ENCODE results near the gene ZC3H14.
A peak's percentile ranks its signal among the peaks of the same experiment; 100 is the strongest.

Gene ZC3H14

DNA sequence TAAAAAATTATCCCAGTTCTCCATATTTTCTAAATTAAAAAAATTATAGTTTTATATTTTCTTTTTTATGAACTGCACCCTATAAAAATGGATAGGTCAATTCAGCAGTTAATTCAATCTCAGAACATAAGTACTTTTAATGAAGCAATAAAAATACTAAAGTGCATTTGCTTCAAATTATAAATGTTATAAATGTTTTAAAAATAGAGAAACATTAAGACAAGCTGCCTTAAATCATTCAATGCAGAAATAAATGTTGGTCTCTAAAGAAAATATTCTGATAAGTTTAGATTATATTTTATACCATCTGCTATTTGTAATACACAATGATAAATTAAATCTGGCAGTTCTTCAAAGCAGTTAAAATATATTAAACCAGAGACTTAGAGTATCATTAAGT is 65.6 kb downstream of the ZC3H14 start:
- TF ChIP-seq, protein P1, sequence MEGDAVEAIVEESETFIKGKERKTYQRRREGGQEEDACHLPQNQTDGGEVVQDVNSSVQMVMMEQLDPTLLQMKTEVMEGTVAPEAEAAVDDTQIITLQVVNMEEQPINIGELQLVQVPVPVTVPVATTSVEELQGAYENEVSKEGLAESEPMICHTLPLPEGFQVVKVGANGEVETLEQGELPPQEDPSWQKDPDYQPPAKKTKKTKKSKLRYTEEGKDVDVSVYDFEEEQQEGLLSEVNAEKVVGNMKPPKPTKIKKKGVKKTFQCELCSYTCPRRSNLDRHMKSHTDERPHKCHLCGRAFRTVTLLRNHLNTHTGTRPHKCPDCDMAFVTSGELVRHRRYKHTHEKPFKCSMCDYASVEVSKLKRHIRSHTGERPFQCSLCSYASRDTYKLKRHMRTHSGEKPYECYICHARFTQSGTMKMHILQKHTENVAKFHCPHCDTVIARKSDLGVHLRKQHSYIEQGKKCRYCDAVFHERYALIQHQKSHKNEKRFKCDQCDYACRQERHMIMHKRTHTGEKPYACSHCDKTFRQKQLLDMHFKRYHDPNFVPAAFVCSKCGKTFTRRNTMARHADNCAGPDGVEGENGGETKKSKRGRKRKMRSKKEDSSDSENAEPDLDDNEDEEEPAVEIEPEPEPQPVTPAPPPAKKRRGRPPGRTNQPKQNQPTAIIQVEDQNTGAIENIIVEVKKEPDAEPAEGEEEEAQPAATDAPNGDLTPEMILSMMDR (IDR thresholded peaks at IDR 0.05; ENCODE audit: low read depth, low read length): no peak
- no peak overlapping the region for H3K4me3 ChIP-seq (replicated peaks in 1 of 2; ENCODE audit: low read depth in 2 of 2, low read length in 2 of 2)
- DNase-seq (ENCODE audit: low read depth in 2 of 2): no peak

DNA sequence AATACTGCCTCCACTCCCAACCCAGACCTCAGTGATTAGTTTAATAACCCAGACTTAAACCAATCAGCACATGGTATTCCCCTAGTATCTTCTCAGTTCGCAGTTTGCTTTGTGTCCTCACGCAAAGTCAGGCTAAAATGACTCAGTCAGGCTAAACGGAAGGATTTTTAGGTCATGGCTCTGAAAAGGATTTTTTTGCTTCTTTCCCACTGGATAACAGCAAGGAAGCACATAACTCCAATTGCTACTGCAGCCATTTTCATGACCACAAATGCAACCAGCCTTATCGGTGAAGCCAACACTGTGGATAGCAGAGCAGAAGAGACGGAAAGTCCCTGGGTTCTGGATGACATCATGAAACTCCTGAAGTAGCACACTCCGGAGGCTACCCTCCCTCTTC is 67.7 kb downstream of the ZC3H14 start:
- TF ChIP-seq, protein P1 (IDR thresholded peaks at IDR 0.05; ENCODE audit: low read depth, low read length): no peak
- H3K4me3 ChIP-seq (replicated peaks in 1 of 2; ENCODE audit: low read depth in 2 of 2, low read length in 2 of 2): no peak overlapping the region
- DNase-seq (ENCODE audit: low read depth in 2 of 2): peak; percentile 67 to 75

DNA sequence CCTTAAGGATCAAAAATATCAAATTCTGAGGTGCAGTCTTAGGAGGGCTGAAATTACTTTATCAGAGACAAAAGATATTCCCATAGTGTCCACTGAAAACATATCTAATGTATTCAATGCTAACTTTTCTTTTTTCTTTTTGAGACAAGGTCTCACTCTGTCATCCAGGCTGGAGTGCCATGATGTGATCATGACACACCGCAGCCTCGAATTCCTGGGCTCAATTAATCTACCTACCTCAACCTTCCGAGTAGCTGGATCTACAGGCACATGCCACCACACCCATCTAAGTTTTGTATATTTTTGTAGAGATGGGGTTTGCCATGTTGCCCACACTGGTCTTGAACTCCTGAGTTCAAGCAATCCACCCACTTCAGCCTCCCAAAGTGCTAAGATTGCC is 68.3 kb downstream of the ZC3H14 start:
- TF ChIP-seq, protein P1 (IDR thresholded peaks at IDR 0.05; ENCODE audit: low read depth, low read length): no peak
- DNase-seq (ENCODE audit: low read depth in 2 of 2): no peak
- H3K4me3 ChIP-seq (replicated peaks in 1 of 2; ENCODE audit: low read depth in 2 of 2, low read length in 2 of 2): no peak overlapping the region

DNA sequence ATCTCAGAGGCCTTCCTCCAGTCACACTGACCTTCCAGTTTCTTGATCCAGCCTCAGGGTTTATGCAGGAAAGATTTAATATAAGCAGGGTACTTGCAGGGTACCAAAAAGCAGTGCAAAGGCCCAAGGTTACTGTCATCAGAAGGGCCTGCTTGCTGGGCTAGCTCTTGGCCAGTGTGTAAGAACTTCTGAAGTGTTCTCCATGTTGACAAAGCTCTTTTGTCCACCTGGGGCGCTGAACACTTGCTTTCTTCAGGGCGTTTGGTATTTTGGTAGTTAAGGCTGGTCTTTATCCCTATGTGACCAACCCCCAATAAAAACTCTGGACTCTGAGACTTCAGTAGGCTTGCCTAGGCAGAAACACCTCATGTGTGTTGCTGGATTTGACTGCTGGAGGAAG is 69.7 kb downstream of the ZC3H14 start:
- no peak for DNase-seq (ENCODE audit: low read depth in 2 of 2)
- TF ChIP-seq, protein P1 (IDR thresholded peaks at IDR 0.05; ENCODE audit: low read depth, low read length): no peak
- no peak overlapping the region for H3K4me3 ChIP-seq (replicated peaks in 1 of 2; ENCODE audit: low read depth in 2 of 2, low read length in 2 of 2)

DNA sequence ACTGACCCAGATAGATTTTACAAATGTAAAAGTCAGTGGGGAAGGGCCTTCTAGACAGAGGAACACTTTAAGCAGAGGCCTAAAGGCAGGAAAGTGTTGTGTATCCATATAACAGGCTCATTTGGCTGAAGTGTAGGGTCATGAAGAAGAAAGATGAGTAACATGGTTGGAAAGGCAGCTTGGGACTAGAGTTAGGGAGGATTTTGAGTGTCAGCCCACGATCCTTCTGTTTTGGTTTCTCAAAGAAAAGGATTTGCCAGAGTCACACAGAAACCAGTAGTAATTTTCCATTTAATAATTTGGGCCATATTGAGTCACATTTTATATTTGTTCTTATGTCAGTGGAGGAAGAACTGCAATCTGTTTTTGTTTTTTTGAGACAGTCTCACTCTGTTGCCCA is 76.4 kb downstream of the ZC3H14 start:
- TF ChIP-seq, protein P1 (IDR thresholded peaks at IDR 0.05; ENCODE audit: low read depth, low read length): no peak
- H3K4me3 ChIP-seq (replicated peaks in 1 of 2; ENCODE audit: low read depth in 2 of 2, low read length in 2 of 2): no peak overlapping the region
- DNase-seq (ENCODE audit: low read depth in 2 of 2): no peak

DNA sequence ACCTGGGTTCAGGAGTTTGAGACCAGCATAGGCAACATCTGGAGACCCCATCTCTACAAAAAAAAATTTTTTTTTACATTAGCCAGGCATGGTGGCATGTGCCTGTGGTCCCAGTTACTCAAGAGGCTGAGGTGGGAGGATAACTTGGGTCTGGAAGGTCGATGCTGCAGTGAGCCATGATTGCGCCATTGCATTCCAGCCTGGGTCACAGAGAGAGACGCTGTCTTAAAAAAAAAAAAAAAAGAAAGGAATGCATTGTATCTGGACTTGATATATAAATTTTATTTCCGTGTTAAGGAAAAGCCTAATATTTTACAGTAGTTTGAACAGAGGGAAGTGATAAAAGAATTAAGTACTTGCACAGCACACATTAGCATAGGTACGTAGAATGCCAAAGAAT is 97.2 kb downstream of the ZC3H14 start:
- peak; percentile 60 for DNase-seq (ENCODE audit: low read depth in 2 of 2)
- TF ChIP-seq, protein P1 (IDR thresholded peaks at IDR 0.05; ENCODE audit: low read depth, low read length): no peak
- H3K4me3 ChIP-seq (replicated peaks in 1 of 2; ENCODE audit: low read depth in 2 of 2, low read length in 2 of 2): no peak overlapping the region

DNA sequence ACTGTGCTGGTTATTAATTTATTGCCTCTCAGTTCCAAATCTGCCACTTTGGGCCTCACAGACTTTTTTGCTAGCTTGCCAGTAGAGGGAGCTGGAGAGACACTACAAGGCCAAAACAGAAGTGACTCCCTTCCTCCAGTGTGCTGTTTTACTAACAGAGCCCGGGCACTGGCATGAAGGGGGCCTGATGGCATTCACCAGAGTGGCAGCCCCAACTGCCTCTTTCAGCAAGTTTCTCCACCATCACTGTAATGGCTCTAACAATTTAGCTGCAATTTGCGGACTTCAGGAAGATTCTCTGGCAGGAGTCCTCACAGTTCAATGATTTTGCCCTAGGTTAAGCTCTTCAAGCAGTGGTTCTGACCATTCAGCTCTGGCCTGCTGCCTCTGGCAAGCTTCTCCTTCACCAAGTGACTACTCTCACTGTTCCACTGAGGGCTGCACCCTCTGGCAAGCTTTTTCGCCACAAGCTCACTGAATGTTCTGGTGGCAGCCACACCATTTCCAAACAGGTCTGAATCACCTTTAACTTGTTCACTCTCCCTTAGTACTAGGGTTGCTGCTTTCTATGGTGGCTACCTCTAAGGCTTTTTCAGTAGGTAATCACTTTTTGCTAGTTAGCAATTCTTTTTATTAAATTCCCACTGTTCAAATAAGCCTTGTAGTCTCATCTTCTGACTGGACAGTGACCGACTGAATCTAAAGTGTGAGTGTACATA is 104.9 kb downstream of the ZC3H14 start:
- no peak overlapping the region for H3K4me3 ChIP-seq (replicated peaks in 1 of 2; ENCODE audit: low read depth in 2 of 2, low read length in 2 of 2)
- TF ChIP-seq, protein P1 (IDR thresholded peaks at IDR 0.05; ENCODE audit: low read depth, low read length): peak; percentile 89
- DNase-seq (ENCODE audit: low read depth in 2 of 2): peak; percentile 84 to 85

All from cardiac fibroblast (primary cell).